COLO829 (cell line): Measurements from ENCODE around the gene HLA-DPB1.

Experiments
- DNase-seq: peaks from one replicate; pipeline ENCODE4 v3.0.0; 2012; ENCODE audit warnings: low spot score

The HLA-DPB1 gene

GRCh38 chr6:33104887-33105286, 29.1 kb downstream of the HLA-DPB1 start:
- no peak for DNase-seq

DNA sequence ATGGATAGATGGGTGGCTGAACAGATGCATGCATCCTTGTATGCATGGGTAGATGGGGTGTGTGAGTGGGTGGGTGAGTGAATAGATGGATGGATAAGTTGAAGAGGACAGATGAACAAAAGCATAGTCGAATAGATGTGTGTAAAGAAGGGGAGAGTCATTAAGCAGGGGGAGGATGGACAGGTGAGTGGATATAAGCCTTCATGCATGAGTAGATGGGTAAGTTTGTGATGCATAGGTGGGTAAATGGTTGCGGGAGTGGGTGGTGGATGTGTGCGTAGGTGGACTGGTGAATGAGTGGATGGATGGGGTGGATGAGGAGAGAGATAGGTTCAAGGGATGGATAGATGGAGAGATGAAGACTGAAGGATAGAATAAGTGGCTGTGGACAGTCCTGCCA, 29.6 kb downstream of the HLA-DPB1 start:
- DNase-seq = no peak

DNA sequence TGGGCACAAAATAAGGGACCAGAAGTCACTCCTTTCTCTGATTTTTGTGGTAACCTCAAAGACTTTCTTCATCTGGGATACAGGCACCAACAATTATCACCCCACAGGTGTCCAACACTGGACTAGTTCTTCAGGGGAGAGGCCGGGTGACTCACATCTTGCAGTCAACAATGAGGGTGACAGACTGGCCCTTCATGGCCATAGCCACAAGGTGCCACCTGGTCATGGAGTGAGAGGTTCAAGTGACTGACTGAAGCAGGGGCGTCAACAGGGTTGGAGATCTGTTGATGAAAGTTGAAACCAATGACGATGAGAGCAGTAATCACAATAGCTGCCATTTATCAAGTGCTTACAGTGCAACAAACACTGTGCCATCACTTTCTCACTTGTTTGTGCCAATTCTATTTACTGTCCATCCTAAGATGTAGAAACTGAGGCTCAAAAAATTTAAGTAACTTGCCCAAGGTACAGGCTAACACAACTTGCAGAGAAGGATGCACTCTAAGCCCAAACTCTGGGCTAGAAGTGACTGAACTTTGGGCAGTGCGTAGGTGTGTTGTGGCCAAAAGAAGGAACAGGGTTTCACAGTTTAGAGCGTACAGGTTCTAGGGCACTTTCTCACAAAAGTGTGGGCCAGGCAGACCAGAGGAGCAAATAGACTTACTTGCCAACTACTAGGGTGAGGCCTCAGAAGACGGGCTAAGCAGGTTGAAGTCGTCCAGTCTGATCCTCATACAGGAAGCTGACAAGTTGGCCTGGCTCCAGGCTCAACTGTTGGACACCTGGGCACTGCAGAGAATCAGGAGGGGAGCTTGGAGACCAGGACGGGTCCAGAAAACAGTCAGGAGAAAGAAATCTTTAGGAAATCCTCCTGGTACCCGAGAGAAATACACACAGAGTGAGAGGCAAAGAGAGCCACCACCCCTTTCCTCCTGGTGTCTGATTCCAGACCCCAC, 30.4 kb downstream of the HLA-DPB1 start:
- no peak for DNase-seq

GRCh38 chr6:33107641-33108040, 31.9 kb downstream of the HLA-DPB1 start:
- DNase-seq = no peak

DNA sequence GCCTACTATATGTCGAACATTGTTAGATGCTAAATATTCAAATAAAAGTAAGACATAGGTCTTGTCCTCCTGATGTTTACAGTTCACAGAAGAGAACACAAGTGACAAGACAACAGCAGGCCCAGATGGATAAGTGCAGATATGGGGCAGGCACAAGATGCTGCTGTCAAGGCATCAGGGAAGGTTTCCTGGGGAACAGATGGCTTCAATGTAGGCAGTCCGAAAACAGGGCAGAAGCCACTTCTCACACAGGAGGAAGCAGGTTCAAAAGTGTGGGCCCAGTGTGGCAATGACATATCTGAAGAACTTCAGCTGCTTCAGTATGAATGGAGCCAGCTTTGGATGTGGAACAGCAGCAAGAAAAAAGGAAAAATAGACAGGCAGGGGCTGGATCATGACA, 32.5 kb downstream of the HLA-DPB1 start:
- DNase-seq = no peak

- peak; percentile 90 for DNase-seq
Observed at GRCh38 chr6:33112148-33112547, 36.4 kb downstream of the HLA-DPB1 start.

GRCh38 chr6:33113755-33114154, 38.0 kb downstream of the HLA-DPB1 start:
- no peak for DNase-seq

DNA sequence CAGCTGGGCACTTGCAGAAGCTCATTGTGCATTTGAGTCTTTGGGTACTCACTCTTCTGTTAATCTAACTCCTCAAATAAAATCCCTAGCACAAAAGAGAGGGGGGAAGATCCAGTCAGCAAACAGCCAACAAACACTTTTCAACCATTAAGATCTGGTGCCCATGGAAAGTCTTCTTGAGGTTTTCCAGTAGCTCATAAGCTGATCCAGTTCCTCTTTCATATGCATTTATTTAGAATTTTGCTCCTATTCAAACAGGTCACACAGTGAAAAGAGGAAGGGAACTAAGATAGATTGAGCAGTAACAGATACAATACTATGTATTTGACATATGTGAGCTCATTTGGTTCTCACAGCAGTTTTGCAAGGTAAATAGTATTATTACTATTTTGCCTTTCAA, 38.6 kb downstream of the HLA-DPB1 start:
- DNase-seq = no peak

DNA sequence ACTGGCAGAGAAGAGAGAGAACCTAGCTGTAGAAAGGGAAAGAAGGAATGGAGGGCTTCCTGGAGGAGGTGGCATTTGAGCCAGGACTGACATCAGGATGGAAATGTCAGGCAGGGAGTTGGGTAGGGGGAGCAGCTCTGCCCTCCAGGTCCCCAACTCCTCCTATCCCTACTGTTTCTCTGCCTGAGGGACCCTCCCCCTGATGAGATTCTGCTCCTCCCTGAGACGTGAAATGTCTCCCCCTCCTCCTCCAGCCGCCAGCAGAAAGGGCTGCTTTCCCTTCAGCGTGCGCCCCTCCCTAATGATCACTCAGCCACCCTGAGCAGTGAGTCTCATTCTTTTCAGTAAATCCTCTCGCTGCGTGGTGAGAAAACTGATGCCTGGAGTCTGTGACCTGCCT, 40.6 kb downstream of the HLA-DPB1 start:
- DNase-seq = no peak

- DNase-seq = no peak
Observed at GRCh38 chr6:33116841-33117711, 41.3 kb downstream of the HLA-DPB1 start.

- DNase-seq = no peak
Observed at GRCh38 chr6:33117811-33118277, 42.1 kb downstream of the HLA-DPB1 start.

- DNase-seq = peak; percentile 50
Observed at GRCh38 chr6:33118525-33119123, 42.8 kb downstream of the HLA-DPB1 start.

DNA sequence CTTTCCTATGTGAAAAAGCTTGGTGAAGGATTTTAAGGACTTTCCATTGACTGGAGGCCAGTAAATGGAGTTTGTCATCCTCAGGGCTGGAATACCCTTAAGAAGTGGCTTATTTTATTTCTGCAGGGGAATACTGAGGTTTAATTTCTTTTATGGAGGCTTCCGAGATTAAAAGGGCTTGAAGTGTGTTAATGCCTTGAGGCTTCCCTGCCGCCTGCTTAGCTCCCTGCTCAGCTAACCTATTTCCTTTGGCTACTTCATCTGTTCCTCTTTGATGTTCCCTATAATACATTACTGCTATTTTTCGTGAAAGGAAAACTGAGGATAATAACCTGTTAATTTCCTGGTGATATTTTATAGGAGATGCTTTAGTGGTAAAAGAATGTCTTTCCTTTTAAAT, 44.2 kb downstream of the HLA-DPB1 start:
- DNase-seq = no peak

DNA sequence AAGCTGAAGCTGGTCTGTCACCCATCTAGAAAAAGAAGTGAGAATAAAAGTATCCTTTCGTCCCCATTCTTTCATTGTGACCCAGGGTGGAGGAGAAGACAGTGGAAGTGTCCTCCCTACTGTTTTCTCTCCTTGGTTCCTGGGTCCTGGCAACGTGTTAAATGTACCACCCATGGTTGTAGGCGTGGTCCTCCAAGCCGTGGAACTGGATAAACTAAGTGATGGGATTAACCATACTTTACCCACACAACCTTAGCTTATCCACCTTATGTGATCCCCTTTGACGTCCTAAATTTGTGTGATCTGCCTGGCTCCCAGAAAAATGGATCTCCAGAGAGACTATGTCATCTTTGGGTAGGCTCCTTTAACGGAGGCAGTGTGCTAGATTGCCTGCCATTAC, 47.4 kb downstream of the HLA-DPB1 start:
- DNase-seq = no peak

- DNase-seq = peak; percentile 71
Observed at GRCh38 chr6:33123732-33124524, 48.1 kb downstream of the HLA-DPB1 start.

DNA sequence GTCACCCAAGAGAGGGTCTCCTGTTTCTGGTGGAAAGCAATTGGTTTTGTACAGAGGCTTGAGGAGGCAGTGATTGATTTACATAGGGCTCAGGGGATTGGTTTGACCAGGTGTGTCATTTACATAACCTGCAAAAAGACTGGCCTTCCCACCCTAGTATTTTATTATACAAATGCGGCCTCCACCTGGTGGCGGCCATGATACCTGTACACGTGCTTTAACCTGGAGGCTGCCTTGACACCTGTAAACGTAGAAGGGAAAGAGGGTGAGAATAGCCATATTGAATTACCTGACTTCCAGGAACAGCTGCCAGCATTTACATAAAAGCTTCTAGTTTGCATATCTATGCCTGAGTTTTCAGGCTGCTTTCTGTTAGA, 48.7 kb downstream of the HLA-DPB1 start:
- DNase-seq = no peak

DNA sequence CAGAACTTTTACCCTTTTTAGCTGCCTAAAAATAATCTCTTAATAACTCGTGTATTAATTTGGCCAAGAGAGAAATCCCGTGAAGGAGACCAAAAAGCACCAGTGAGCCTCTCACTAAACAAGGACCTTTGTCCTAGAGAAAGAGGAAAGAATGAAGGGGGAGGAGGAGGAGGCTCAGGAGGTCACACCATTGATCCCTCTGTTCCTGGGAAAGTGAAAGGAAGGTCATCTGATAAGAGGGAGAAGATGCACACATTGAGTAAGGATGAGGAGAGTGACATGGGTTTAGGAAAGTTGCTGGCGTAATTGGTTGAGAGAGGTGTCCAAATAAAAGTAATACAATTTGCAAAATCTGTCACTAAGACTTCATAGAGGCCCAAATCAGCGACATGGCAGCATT, 49.2 kb downstream of the HLA-DPB1 start:
- no peak for DNase-seq

DNA sequence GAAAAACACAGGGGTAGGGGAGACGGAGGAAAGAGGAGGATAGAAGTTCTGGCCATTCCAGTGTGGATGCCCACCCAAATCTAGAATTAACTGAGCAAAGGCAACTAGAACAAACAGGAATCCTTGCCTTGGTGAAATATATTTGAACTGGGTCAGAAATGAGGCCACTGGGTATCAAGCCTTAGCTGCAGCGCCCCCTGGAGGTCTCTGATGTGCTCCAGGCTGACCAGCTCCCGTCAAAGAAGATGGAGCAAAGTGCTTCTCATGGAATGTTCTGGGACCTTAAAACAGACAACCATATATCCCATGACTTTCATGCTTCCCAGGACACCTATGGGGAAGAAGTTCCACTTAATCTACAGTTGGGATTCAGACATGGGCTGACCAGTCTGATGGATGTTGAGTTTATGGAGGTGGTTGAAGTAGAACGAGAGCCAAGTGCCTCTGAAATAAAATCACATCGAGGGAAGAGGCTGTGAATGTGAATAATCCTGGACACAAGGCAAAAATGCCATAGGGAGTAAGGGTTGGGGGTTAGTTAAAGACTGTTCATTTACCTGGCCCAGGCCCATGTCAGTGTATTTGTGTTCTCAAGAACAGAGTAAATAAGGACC, 50.4 kb downstream of the HLA-DPB1 start:
- DNase-seq = peak; percentile 49

DNA sequence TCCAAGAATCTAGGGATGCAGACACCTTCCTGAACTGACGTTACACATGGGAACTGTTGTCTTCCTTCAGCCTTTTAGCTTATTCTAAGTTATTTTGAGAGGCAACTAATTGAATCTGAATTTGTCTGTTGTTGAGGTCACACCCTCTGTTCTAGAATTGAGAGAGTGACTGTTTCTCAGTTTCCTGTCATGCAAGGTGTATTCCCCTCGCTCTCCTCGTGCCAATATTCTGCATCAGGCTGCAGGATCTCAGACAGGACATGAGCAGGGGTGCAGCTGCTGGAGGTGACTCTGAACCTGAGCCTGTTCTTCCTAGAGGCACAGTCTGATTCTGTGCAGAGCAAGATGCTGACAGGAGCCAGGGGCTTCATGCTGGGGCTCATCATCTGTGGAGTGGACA, 52.5 kb downstream of the HLA-DPB1 start:
- DNase-seq = no peak

DNA sequence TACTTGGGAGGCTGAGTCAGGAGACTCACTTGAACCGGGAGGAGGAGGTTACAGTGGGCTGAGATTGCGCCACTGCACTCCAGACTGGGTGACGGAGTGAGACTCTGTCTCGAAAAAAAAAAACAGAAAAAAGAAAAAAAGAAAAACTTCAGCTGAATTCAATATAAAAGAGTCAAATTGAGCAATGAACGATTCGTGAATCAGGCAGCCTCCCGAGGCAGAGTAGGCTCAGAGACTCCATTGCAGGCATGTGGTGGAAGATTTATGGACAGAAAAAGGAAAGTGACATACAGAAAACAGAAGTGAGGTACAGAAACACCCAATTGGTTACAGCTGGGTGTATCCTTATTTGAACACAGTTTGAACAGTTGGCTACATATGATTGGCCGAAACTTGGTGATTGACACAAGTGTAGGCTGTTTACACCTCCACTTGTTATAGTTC, 56.3 kb downstream of the HLA-DPB1 start:
- DNase-seq = no peak

DNA sequence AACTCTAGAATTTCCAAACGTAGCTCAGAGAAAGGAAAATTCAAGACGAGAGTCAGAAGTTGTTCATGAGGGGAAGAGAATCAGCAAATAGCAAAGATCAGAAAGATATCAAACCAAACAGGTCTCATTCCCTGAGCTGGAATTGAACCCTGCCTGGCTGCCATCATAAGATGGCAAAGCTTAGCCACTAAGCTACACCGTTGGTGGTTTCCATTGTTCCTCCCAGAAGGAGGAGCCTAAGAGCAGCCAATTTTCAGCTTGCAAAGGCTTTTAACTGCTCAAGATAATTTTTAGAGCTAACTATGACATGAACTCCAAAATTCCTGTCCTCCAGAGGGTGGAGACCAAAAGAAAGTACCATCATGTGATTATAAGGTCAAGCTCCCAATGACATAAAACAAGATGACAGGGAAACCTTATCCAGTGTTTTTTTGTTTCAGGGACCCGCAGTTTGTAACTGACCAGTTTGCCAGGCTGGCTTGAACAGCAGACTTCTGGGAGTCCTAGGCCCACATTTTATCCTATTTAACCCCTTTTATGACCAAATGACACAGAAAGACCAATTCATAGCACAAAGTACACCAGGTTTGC, 60.6 kb downstream of the HLA-DPB1 start:
- DNase-seq = no peak
